H1 (cell line): Measurements from ENCODE around the gene CTNS. TPM values are rescaled to one million over a fixed set of nuclear protein-coding genes. Genes with fewer than 3 reads are reported as not detected.

ENCODE experiments used
- CBX5 ChIP-seq: fragments of 300-800, 300-1000 bp; sonication (generic); IDR thresholded peaks from 2 replicates; pipeline ENCODE4 v1.7.1; 2016; ENCODE audit warnings: antibody characterized with exemption, low read length, low read depth
- CBX8 ChIP-seq: fragments of 300-800, 300-1000 bp; sonication (generic); IDR thresholded peaks from 2 replicates; pipeline ENCODE4 v1.7.1; 2016; ENCODE audit warnings: low read depth, low read length, borderline replicate concordance
- EZH2 ChIP-seq: fragments of 200-600 bp; sonication (generic); IDR thresholded peaks from 2 replicates; pipeline ENCODE4 v1.7.1; 2012; ENCODE audit warnings: low read depth, mild to moderate bottlenecking, moderate library complexity, low read length, inconsistent platforms; ENCODE audit not compliant: severe bottlenecking
- FOSL1 ChIP-seq: IDR thresholded peaks from 2 replicates; pipeline ENCODE4 v1.6.1; 2011; ENCODE audit warnings: mild to moderate bottlenecking, low read depth, low read length, moderate library complexity; ENCODE audit not compliant: insufficient read depth
- GTF2F1 ChIP-seq: IDR thresholded peaks from 2 replicates; pipeline ENCODE4 v1.6.1; 2012; ENCODE audit warnings: low read depth, low read length, improper control_type of control experiment, borderline replicate concordance
- KDM1A ChIP-seq: fragments of 200-600, 300-600 bp; sonication (generic); IDR thresholded peaks from 2 replicates; pipeline ENCODE4 v1.7.1; 2016; ENCODE audit warnings: mild to moderate bottlenecking, low read length, borderline replicate concordance
- NANOG ChIP-seq: IDR thresholded peaks from 2 replicates; pipeline ENCODE4 v1.6.1; 2011; ENCODE audit warnings: low read length, low read depth, mild to moderate bottlenecking, inconsistent platforms; ENCODE audit not compliant: insufficient read depth, poor library complexity, severe bottlenecking
- SIRT6 ChIP-seq: IDR thresholded peaks from one replicate; pipeline ENCODE4 v1.7.1; 2012; ENCODE audit warnings: low read length, inconsistent platforms
- polyA plus RNA-seq, 7 experiments: library from polyadenylated mRNA; depleted of rRNA in 3 of 7; stranded (reverse) in 5 of 7; unstranded in 2 of 7; fragments of >200 nt in 5 of 7; fragments of 200-250 nt in 2 of 7; gene quantifications; 1 replicate in 5 of 7; 2 replicates in 1 of 7; 4 replicates in 1 of 7; pipeline versions ENCODE4 v1.2.1 to v1.2.3, GENCODE V29; 2011 to 2013; ENCODE audit warnings: missing spikeins in 2 of 7, mixed read lengths in 2 of 7
- total RNA-seq: library from RNA; stranded (reverse); fragmentation: NEBNext Ultra II Directional; extraction: Animal tissue kit (Norgen Biotek cat#: 25700); gene quantifications from 2 replicates; pipeline ENCODE4 v1.2.1, GENCODE V29; 2021

Gene CTNS
- total and polyA plus RNA-seq, 2 of the 8 experiments (the other 6 are each of a cell fraction or from before 2014, with no cell fraction given) = 11.6 to 12.9 TPM

DNA sequence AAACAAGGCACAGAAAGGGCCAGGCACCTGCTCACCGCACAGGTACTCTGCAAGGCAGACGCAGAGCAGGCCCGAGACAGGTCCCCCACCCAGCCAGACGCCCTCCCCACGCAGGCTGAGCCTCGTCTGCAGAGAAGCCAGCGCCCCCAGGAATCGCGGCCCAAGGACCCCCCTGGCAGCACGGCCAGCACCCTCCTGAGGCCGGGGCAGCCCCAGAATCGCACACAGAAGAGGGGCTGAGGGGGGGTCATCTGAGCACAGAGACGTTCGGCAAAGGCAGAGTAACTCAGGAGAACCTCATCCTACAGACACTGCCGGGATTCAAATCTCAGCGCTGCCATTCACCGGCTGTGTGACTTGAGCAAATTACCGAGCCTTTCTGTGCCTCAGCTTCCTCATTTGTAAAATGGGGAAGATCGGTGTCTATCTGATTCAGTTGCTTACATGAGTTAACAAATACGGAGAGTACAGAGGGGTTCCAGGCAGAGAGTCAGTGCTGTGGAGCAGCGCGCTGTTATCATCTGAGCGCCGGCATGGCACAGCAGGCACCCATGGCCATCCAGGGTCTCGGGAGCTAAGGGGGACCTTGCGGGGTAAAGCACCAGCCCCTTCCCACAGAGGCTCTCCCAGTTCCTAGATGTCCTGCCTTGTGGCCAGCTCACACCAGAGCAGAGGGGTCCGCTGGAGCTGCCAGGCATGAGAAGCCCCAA is 42.4 kb downstream of the CTNS start (continued):
- TF ChIP-seq CBX5 = no peak
- no peak for TF ChIP-seq CBX8
- no peak for TF ChIP-seq NANOG
- TF ChIP-seq GTF2F1 = no peak
- TF ChIP-seq EZH2 = no peak
- TF ChIP-seq KDM1A = no peak
- no peak for TF ChIP-seq SIRT6
- no peak for TF ChIP-seq FOSL1
